ENCODE data around the gene PHF20.
A peak's percentile ranks its signal among the peaks of the same experiment; 100 is the strongest.
"Not testable (repeated sequence)": the region's sequence is repeated elsewhere in the genome, so short reads cannot be mapped to it uniquely, and the experiment has no call there.

Gene PHF20

DNA sequence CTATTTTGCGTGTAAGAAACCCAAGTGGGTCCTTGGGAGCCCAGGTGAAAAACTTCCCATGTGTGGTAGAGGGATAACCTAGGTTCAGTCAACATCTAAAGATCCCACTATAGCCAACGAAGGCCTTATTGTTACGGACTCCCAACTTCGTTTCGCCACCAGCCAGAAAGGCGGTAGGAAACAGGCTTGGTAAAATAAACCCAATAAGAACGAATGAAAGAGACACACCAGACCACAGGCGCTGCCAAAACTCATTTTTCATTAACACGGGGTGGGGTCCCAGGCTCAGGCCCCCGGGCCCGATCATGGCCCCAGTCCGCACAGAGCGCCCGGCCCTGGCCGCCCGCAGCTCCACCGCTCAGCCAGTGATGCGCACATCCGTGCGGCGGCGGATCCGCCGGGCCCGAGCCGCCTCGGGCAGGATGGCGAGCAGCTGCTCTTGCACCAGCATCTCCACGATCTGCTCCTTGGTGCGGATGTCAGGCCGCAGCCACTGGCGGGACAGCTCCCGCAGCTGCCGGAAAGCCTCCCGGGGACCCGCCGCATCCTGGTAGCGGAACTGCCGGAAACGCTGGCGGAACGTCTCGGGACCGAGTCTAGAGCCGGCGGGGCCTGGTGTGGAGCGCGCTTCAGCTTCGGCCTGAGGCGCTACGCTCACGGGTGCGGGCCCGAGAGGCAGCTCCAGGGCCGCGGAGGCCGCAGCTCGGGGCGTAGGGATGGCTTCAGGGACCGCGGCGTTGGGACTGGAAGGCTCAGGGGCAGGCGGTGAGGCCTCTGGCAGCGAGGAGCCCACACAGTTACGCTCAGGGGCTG, 181.8 kb downstream of the PHF20 start:
- TF ChIP-seq, protein P1, sequence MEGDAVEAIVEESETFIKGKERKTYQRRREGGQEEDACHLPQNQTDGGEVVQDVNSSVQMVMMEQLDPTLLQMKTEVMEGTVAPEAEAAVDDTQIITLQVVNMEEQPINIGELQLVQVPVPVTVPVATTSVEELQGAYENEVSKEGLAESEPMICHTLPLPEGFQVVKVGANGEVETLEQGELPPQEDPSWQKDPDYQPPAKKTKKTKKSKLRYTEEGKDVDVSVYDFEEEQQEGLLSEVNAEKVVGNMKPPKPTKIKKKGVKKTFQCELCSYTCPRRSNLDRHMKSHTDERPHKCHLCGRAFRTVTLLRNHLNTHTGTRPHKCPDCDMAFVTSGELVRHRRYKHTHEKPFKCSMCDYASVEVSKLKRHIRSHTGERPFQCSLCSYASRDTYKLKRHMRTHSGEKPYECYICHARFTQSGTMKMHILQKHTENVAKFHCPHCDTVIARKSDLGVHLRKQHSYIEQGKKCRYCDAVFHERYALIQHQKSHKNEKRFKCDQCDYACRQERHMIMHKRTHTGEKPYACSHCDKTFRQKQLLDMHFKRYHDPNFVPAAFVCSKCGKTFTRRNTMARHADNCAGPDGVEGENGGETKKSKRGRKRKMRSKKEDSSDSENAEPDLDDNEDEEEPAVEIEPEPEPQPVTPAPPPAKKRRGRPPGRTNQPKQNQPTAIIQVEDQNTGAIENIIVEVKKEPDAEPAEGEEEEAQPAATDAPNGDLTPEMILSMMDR (IDR thresholded peaks at IDR 0.05; ENCODE audit: extremely low read depth, insufficient read depth, missing control alignments), result no peak
- in situ Hi-C loops (cut with MboI; ENCODE audit: low pct_unique_long_range_greater_than_20kb, low sequenced_read_pairs, unreplicated experiment), result no loop called here
- peak; percentile 53 for DNase-seq (ENCODE audit: low spot score)

DNA sequence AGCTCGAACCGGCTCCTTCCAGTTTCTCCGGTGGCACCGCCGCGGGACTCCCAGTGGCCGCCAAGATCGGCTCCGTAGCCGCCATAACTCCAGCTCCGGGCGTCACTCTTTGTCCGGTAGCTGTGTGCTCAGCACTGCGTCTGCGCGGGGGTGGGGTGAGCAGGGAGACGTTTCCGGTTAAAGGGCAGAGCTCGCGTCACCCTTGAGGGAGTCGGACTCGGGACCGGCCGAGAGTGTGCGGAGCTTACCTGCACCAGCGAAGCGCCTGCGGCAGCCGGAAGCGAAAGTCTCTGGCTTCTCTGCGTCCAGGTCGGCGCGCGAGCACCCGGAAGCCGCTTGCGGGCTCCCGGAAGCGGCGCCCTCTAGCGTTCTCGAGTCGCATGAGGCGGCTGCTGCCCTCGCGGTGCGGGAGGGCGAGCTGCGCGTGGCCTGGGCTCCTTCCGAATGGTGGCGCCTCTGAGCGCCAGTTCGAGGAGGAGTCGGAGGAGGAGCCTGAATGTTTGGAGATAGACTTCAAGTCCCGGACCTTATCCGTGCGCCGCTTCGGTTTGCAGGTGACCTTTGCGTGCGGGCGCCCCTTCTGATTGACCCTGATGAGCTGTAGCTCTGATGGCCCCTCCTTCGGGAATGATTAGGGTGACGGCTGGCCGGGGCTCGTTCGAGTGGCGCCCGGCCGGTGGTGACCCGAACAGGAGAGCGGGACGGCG, 182.5 kb downstream of the PHF20 start, which contains the start of gene SCAND1:
Gene SCAND1 (minus strand): TSS at position 303 of the 707 bp plus-strand sequence. CDS start 218 bp downstream, at position 85.
- in situ Hi-C loops (cut with MboI; ENCODE audit: low pct_unique_long_range_greater_than_20kb, low sequenced_read_pairs, unreplicated experiment), result no loop called here
- peak; percentile 96 for DNase-seq (ENCODE audit: low spot score)
- TF ChIP-seq, protein P1 (IDR thresholded peaks at IDR 0.05; ENCODE audit: extremely low read depth, insufficient read depth, missing control alignments), result peak; percentile 100

DNA sequence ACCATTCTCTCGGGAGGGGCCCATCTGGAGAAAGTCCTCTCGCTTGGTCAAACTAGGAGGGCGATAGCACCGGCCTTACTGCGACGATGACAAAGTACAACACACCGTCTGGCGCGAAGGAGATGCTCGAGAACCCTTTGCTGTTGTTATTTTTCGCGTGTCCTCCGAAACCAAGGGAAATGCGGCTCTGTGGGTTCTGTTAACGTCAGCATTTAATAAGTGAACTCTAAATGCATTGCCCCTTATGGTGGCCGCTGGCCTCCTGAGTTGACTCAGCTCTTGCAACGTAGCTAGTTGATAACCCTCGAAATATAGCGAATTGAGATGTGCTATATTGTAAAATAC, 183.1 kb downstream of the PHF20 start:
- TF ChIP-seq, protein P1 (IDR thresholded peaks at IDR 0.05; ENCODE audit: extremely low read depth, insufficient read depth, missing control alignments), result no peak
- no peak for DNase-seq (ENCODE audit: low spot score)
- in situ Hi-C loops (cut with MboI; ENCODE audit: low pct_unique_long_range_greater_than_20kb, low sequenced_read_pairs, unreplicated experiment), result no loop called here

DNA sequence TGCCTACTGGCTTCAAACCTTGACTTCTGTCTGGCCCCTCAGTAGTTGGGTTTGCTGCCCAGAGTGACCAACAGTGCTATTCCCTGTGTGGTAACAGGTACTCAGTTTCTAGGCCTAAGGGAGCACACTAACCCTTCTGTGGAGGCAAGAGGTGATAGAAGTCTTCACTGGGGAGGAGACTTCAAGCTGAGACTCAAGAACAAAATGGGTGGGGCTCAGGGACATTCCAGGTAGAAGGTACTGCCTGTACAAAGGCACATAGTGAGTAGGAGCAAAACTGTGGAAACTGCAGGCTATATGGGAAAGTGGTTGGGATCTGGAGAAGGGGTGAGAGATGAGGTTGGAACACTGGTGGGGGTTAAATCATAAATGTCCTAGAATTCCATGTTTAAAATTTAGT, 184.8 kb downstream of the PHF20 start:
- DNase-seq (ENCODE audit: low spot score), result no peak
- TF ChIP-seq, protein P1 (IDR thresholded peaks at IDR 0.05; ENCODE audit: extremely low read depth, insufficient read depth, missing control alignments), result no peak
- in situ Hi-C loops (cut with MboI; ENCODE audit: low pct_unique_long_range_greater_than_20kb, low sequenced_read_pairs, unreplicated experiment), result no loop called here

DNA sequence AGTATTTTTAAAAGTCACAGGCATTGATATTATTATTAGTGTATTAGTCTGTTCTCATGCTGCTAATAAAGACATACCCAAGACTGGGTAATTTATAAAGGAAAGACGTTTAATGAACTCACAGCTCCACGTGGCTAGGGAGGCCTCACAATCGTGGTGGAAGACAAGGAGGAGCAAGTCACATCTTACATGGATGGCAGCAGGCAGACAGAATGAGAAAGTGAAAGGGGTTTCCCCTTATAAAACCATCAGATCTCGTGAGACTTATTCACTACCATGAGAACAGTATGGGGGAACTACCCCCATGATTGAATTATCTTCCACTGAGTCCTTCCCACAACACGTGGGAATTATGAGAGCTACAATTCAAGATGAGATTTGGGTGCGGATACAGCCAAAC, 187.5 kb downstream of the PHF20 start:
- in situ Hi-C loops (cut with MboI; ENCODE audit: low pct_unique_long_range_greater_than_20kb, low sequenced_read_pairs, unreplicated experiment); DNase-seq (ENCODE audit: low spot score): not testable (repeated sequence)

DNA sequence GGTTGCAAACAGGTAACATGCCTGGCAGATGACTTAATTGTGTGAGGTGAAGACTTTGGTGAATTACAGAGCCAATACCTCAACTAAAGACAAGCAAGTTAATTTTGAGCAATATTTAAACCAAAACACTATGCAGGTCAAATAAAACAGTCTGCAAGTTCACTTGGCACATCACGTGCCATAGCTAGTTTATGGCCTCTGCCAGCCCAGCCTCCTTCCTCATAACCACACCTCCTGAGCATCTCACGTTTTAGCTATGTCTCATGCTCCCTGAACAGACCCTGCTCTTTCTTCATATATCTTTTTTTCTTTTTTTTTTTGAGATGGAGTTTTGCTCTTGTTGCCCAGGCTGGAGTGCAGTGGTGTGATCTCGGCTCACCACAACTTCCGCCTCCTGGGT, 192.1 kb downstream of the PHF20 start:
- in situ Hi-C loops (cut with MboI; ENCODE audit: low pct_unique_long_range_greater_than_20kb, low sequenced_read_pairs, unreplicated experiment), result no loop called here
- TF ChIP-seq, protein P1 (IDR thresholded peaks at IDR 0.05; ENCODE audit: extremely low read depth, insufficient read depth, missing control alignments), result no peak
- no peak for DNase-seq (ENCODE audit: low spot score)
